ENCODE measurements around the gene SLC15A5. TPM values are rescaled to one million over a fixed set of nuclear protein-coding genes. Genes with fewer than 3 reads are reported as not detected.

SLC15A5 gene
- total RNA-seq (not detected), polyA plus RNA-seq (not detected)
- long read RNA-seq, donor 1 = 0 reads
- long read RNA-seq, donor 2 = 0 reads

GRCh38 chr12:16277585-16277984 is at the start of gene SLC15A5:
SLC15A5 (minus strand) TSS chr12:16277685; CDS start chr12:16277685, 0 bp downstream.
- Histone ChIP-seq H3K27ac (ENCODE audit: low read depth in 1 of 2, low read length in 2 of 2) (no peak within 1 kb of the TSS), H3K9me3 (ENCODE audit: control insufficient read depth, low read length) (no peaks in the 10 kb centered on the region), H3K4me1 (ENCODE audit: control insufficient read depth in 1 of 2, insufficient read depth in 2 of 2, low read length in 2 of 2) (no peaks in the 10 kb centered on the region), H3K27me3 (ENCODE audit: control insufficient read depth in 1 of 2, insufficient read depth in 2 of 2, low read length in 1 of 2) (no peaks in the 10 kb centered on the region), H3K4me3 (ENCODE audit: low read length in 2 of 2) (no peak within 1 kb of the TSS), H3K36me3 (ENCODE audit: control insufficient read depth in 1 of 2, insufficient read depth in 2 of 2, low read length in 1 of 2) (no peaks in the 10 kb centered on the region)
- ATAC-seq (ENCODE audit: low FRiP score) = no peak
- no peak for DNase-seq
- 79 to 83% methylated on average over 5 of the region's 5 CpGs for WGBS, 2 donors
- intact Hi-C loops (cut with DNase I) = no loop called here

GRCh38 chr12:16325426-16325825 is 47.9 kb upstream of the SLC15A5 start:
- 32 to 38% methylated on average over 3 of the region's 3 CpGs for WGBS, 2 donors
- DNase-seq = no peak
- ATAC-seq (ENCODE audit: low FRiP score) = no peak
- Histone ChIP-seq H3K4me1 (ENCODE audit: control insufficient read depth in 1 of 2, insufficient read depth in 2 of 2, low read length in 2 of 2) (no peaks in the 10 kb centered on the region), H3K27ac (ENCODE audit: low read depth in 1 of 2, low read length in 2 of 2) (no peak overlapping the region), H3K27me3 (ENCODE audit: control insufficient read depth in 1 of 2, insufficient read depth in 2 of 2, low read length in 1 of 2) (no peaks in the 10 kb centered on the region), H3K4me3 (ENCODE audit: low read length in 2 of 2) (no peak overlapping the region), H3K36me3 (ENCODE audit: control insufficient read depth in 1 of 2, insufficient read depth in 2 of 2, low read length in 1 of 2) (no peaks in the 10 kb centered on the region), H3K9me3 (ENCODE audit: control insufficient read depth, low read length) (peaks cover 2% of the 10 kb centered on the region)
- intact Hi-C loops (cut with DNase I) = no loop called here

- Histone ChIP-seq H3K36me3 (ENCODE audit: control insufficient read depth in 1 of 2, insufficient read depth in 2 of 2, low read length in 1 of 2) (no peaks in the 10 kb centered on the region), H3K4me3 (ENCODE audit: low read length in 2 of 2) (no peak overlapping the region), H3K4me1 (ENCODE audit: control insufficient read depth in 1 of 2, insufficient read depth in 2 of 2, low read length in 2 of 2) (no peaks in the 10 kb centered on the region), H3K9me3 (ENCODE audit: control insufficient read depth, low read length) (peaks cover 2% of the 10 kb centered on the region), H3K27me3 (ENCODE audit: control insufficient read depth in 1 of 2, insufficient read depth in 2 of 2, low read length in 1 of 2) (no peaks in the 10 kb centered on the region), H3K27ac (ENCODE audit: low read depth in 1 of 2, low read length in 2 of 2) (no peak overlapping the region)
- intact Hi-C loops (cut with DNase I) = no loop called here
- 91 to 94% methylated on average over 3 of the region's 3 CpGs for WGBS, 2 donors
- DNase-seq (no peak), ATAC-seq (ENCODE audit: low FRiP score) (no peak)
Observed at GRCh38 chr12:16324772-16325171, 47.3 kb upstream of the SLC15A5 start.

GRCh38 chr12:16324272-16324671 is 46.8 kb upstream of the SLC15A5 start:
- Histone ChIP-seq H3K4me1 (ENCODE audit: control insufficient read depth in 1 of 2, insufficient read depth in 2 of 2, low read length in 2 of 2) (no peaks in the 10 kb centered on the region), H3K27ac (ENCODE audit: low read depth in 1 of 2, low read length in 2 of 2) (no peak overlapping the region), H3K9me3 (ENCODE audit: control insufficient read depth, low read length) (peaks cover 2% of the 10 kb centered on the region), H3K4me3 (ENCODE audit: low read length in 2 of 2) (no peak overlapping the region), H3K27me3 (ENCODE audit: control insufficient read depth in 1 of 2, insufficient read depth in 2 of 2, low read length in 1 of 2) (no peaks in the 10 kb centered on the region), H3K36me3 (ENCODE audit: control insufficient read depth in 1 of 2, insufficient read depth in 2 of 2, low read length in 1 of 2) (no peaks in the 10 kb centered on the region)
- intact Hi-C loops (cut with DNase I) = no loop called here
- ATAC-seq (ENCODE audit: low FRiP score) = no peak
- WGBS, 2 donors = 51 to 54% methylated on average over 5 of the region's 5 CpGs
- no peak for DNase-seq

- no peaks in the 10 kb centered on the region for H3K27me3 ChIP-seq (ENCODE audit: control insufficient read depth in 1 of 2, insufficient read depth in 2 of 2, low read length in 1 of 2)
- no peak for ATAC-seq (ENCODE audit: low FRiP score)
- peaks cover 2% of the 10 kb centered on the region for H3K9me3 ChIP-seq (ENCODE audit: control insufficient read depth, low read length)
- no peak overlapping the region for H3K27ac ChIP-seq (ENCODE audit: low read depth in 1 of 2, low read length in 2 of 2)
- 70 to 73% methylated on average over 2 of the region's 2 CpGs for WGBS, 2 donors
- H3K36me3 ChIP-seq (ENCODE audit: control insufficient read depth in 1 of 2, insufficient read depth in 2 of 2, low read length in 1 of 2) = no peaks in the 10 kb centered on the region
- DNase-seq = no peak
- intact Hi-C loops (cut with DNase I) = no loop called here
- H3K4me3 ChIP-seq (ENCODE audit: low read length in 2 of 2) = no peak overlapping the region
- no peaks in the 10 kb centered on the region for H3K4me1 ChIP-seq (ENCODE audit: control insufficient read depth in 1 of 2, insufficient read depth in 2 of 2, low read length in 2 of 2)
Observed at GRCh38 chr12:16323638-16324037, 46.2 kb upstream of the SLC15A5 start.

- H3K36me3 ChIP-seq (ENCODE audit: control insufficient read depth in 1 of 2, insufficient read depth in 2 of 2, low read length in 1 of 2) = no peaks in the 10 kb centered on the region
- H3K9me3 ChIP-seq (ENCODE audit: control insufficient read depth, low read length) = no peaks in the 10 kb centered on the region
- intact Hi-C loops (cut with DNase I) = no loop called here
- no peak overlapping the region for H3K4me3 ChIP-seq (ENCODE audit: low read length in 2 of 2)
- ATAC-seq (ENCODE audit: low FRiP score) (no peak), DNase-seq (no peak)
- WGBS, 2 donors = 58 to 71% methylated on average over 1 of the region's 1 CpG
- H3K4me1 ChIP-seq (ENCODE audit: control insufficient read depth in 1 of 2, insufficient read depth in 2 of 2, low read length in 2 of 2) = no peaks in the 10 kb centered on the region
- H3K27me3 ChIP-seq (ENCODE audit: control insufficient read depth in 1 of 2, insufficient read depth in 2 of 2, low read length in 1 of 2) = no peaks in the 10 kb centered on the region
- no peak overlapping the region for H3K27ac ChIP-seq (ENCODE audit: low read depth in 1 of 2, low read length in 2 of 2)
Observed at GRCh38 chr12:16323010-16323409, 45.5 kb upstream of the SLC15A5 start.

- Histone ChIP-seq H3K27me3 (ENCODE audit: control insufficient read depth in 1 of 2, insufficient read depth in 2 of 2, low read length in 1 of 2) (no peaks in the 10 kb centered on the region), H3K4me1 (ENCODE audit: control insufficient read depth in 1 of 2, insufficient read depth in 2 of 2, low read length in 2 of 2) (no peaks in the 10 kb centered on the region), H3K9me3 (ENCODE audit: control insufficient read depth, low read length) (peaks cover 2% of the 10 kb centered on the region), H3K27ac (ENCODE audit: low read depth in 1 of 2, low read length in 2 of 2) (no peak overlapping the region), H3K4me3 (ENCODE audit: low read length in 2 of 2) (no peak overlapping the region), H3K36me3 (ENCODE audit: control insufficient read depth in 1 of 2, insufficient read depth in 2 of 2, low read length in 1 of 2) (no peaks in the 10 kb centered on the region)
- ATAC-seq (ENCODE audit: low FRiP score) (no peak), DNase-seq (no peak)
- WGBS, 2 donors = 24 to 63% methylated on average over 1 of the region's 1 CpG
- intact Hi-C loops (cut with DNase I) = no loop called here
Observed at GRCh38 chr12:16310934-16311333, 33.4 kb upstream of the SLC15A5 start.

- H3K27me3 ChIP-seq (ENCODE audit: control insufficient read depth in 1 of 2, insufficient read depth in 2 of 2, low read length in 1 of 2) = no peaks in the 10 kb centered on the region
- no peak overlapping the region for H3K27ac ChIP-seq (ENCODE audit: low read depth in 1 of 2, low read length in 2 of 2)
- DNase-seq (no peak), ATAC-seq (ENCODE audit: low FRiP score) (no peak)
- no peaks in the 10 kb centered on the region for H3K9me3 ChIP-seq (ENCODE audit: control insufficient read depth, low read length)
- no peaks in the 10 kb centered on the region for H3K36me3 ChIP-seq (ENCODE audit: control insufficient read depth in 1 of 2, insufficient read depth in 2 of 2, low read length in 1 of 2)
- H3K4me1 ChIP-seq (ENCODE audit: control insufficient read depth in 1 of 2, insufficient read depth in 2 of 2, low read length in 2 of 2) = no peaks in the 10 kb centered on the region
- WGBS, 2 donors = 60 to 67% methylated on average over 3 of the region's 3 CpGs
- intact Hi-C loops (cut with DNase I) = no loop called here
- H3K4me3 ChIP-seq (ENCODE audit: low read length in 2 of 2) = no peak overlapping the region
Observed at GRCh38 chr12:16307856-16308475, 30.5 kb upstream of the SLC15A5 start.

- Histone ChIP-seq H3K27ac (ENCODE audit: low read depth in 1 of 2, low read length in 2 of 2) (no peak overlapping the region), H3K9me3 (ENCODE audit: control insufficient read depth, low read length) (no peaks in the 10 kb centered on the region), H3K36me3 (ENCODE audit: control insufficient read depth in 1 of 2, insufficient read depth in 2 of 2, low read length in 1 of 2) (no peaks in the 10 kb centered on the region), H3K4me1 (ENCODE audit: control insufficient read depth in 1 of 2, insufficient read depth in 2 of 2, low read length in 2 of 2) (no peaks in the 10 kb centered on the region), H3K4me3 (ENCODE audit: low read length in 2 of 2) (no peak overlapping the region), H3K27me3 (ENCODE audit: control insufficient read depth in 1 of 2, insufficient read depth in 2 of 2, low read length in 1 of 2) (no peaks in the 10 kb centered on the region)
- DNase-seq = no peak
- ATAC-seq (ENCODE audit: low FRiP score) = no peak
- intact Hi-C loops (cut with DNase I) = no loop called here
- 25 to 40% methylated on average over 2 of the region's 2 CpGs for WGBS, 2 donors
Observed at GRCh38 chr12:16303939-16304338, 26.5 kb upstream of the SLC15A5 start.

All from aorta (tissue), 5 donors.